Thoracic aorta (tissue), 2 donors: Measurements from ENCODE around the gene STEAP4. TPM values are rescaled to one million over a fixed set of nuclear protein-coding genes. Genes with fewer than 3 reads are reported as not detected.
"Not testable (repeated sequence)": the region's sequence is repeated elsewhere in the genome, so short reads cannot be mapped to it uniquely, and the experiment has no call there.

Source experiments
- ATAC-seq: fragments of 150-250 bp; one replicate; pipeline ENCODE4 v1.8.0; 2017; ENCODE audit warnings: low read depth; ENCODE audit not compliant: insufficient number of reproducible peaks, low FRiP score
- DNase-seq: peaks from one replicate; pipeline ENCODE4 v3.0.0-alpha.2; 2020; ENCODE audit warnings: low spot score
- H3K27ac ChIP-seq, 2 donors: fragments of 200-600 bp; sonication (generic); 1 replicate in 1 of 2; 2 replicates in 1 of 2; pipeline ENCODE4 v1.5.1; 2016; ENCODE audit warnings: mild to moderate bottlenecking in 2 of 2, moderate library complexity in 2 of 2
- H3K27me3 ChIP-seq: fragments of 200-600 bp; sonication (generic); replicated peaks from 2 replicates; pipeline ENCODE4 v1.6.0; 2016; ENCODE audit warnings: mild to moderate bottlenecking; ENCODE audit not compliant: insufficient read depth
- H3K36me3 ChIP-seq: fragments of 200-600 bp; sonication (generic); one replicate; pipeline ENCODE4 v1.5.1; 2016
- H3K4me1 ChIP-seq, 2 donors: fragments of 200-600 bp; sonication (generic); 1 replicate in 1 of 2; 2 replicates in 1 of 2; pipeline versions ENCODE4 v1.5.1 to v1.6.0; 2016; ENCODE audit warnings: low read depth in 2 of 2, mild to moderate bottlenecking in 1 of 2; ENCODE audit not compliant: control insufficient read depth in 1 of 2
- H3K4me3 ChIP-seq: fragments of 200-600 bp; sonication (generic); 2 replicates; pipeline ENCODE4 v1.5.1; 2016; ENCODE audit warnings: mild to moderate bottlenecking
- H3K9me3 ChIP-seq: fragments of 200-600 bp; sonication (generic); 2 replicates; pipeline ENCODE4 v1.5.1; 2016
- CTCF ChIP-seq: fragments of 200-600 bp; sonication (generic); IDR thresholded peaks from one replicate; pipeline ENCODE4 v1.5.1; 2019; ENCODE audit warnings: antibody characterized with exemption
- total RNA-seq, 2 donors: library from RNA; depleted of rRNA; stranded (reverse); fragments of >200 nt; gene quantifications; one replicate each; pipeline versions ENCODE4 v1.1.0 to v1.2.3, GENCODE V29; 2016

STEAP4 gene
- total RNA-seq, 2 donors from 2014 or later, result 127 to 286 TPM

GRCh38 chr7:88278881-88279280 is 27.8 kb downstream of the STEAP4 start:
- no peaks in the 10 kb centered on the region for H3K4me1 ChIP-seq
- H3K36me3 ChIP-seq, result no peaks in the 10 kb centered on the region
- no peak for DNase-seq
- no peaks in the 10 kb centered on the region for H3K9me3 ChIP-seq
- H3K4me3 ChIP-seq, result no peak overlapping the region
- no peak overlapping the region for H3K27ac ChIP-seq
- TF ChIP-seq CTCF, result no peak
- no peak for ATAC-seq
- no peaks in the 10 kb centered on the region for H3K27me3 ChIP-seq

DNA sequence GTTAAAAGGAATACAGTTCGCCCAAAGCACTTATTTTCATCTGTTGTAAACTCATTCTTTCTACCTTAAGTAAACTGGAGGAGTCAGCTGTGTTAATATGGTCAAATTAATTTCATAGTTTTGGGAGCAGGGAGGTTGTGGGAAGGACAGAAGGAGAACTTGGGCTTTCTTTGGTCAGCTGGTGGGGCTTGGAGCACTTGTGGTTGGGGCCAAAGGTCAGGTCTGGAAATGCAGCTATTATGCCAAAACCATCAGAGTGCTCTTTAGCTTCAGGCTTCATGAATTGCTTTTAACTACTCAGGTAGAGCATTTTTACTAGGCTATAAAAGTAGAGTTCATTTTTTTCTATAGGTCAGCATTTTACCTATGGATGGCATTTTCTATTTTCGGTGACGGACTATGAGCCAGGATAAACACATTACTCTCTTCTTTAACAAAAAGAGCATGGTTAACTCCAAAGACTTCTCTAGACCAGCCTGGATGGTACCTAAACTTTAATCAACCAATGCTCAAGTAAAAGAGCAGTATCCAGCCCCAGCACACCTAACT is 30.0 kb downstream of the STEAP4 start:
- no peaks in the 10 kb centered on the region for H3K4me1 ChIP-seq
- H3K9me3 ChIP-seq, result no peaks in the 10 kb centered on the region
- no peaks in the 10 kb centered on the region for H3K36me3 ChIP-seq
- H3K4me3 ChIP-seq, result no peak overlapping the region
- H3K27me3 ChIP-seq, result no peaks in the 10 kb centered on the region
- DNase-seq (no peak), ATAC-seq (no peak)
- no peak for TF ChIP-seq CTCF
- H3K27ac ChIP-seq, result no peak overlapping the region

GRCh38 chr7:88274856-88275255 is 31.8 kb downstream of the STEAP4 start:
- H3K36me3 ChIP-seq, H3K4me3 ChIP-seq, DNase-seq, H3K27ac ChIP-seq, ATAC-seq, H3K9me3 ChIP-seq, H3K27me3 ChIP-seq, H3K4me1 ChIP-seq: not testable (repeated sequence)

DNA sequence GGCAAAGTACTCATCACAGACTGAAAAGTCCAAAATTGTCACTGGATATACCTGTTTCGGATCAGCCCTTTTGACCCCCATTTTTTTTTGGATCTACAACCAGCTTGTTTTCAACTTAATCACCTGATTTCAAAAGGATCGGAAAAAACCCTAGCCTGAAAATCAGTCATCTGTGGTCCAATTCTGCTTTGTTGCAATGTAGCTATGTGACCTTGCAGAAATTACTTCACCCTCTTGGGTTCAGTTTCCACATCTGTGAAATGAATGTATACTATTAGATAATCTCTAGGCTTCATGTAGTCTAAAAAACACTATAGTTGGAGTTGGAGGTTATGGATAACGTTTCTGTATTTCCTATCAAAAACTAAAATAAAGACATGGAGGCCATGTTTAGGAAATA is 37.1 kb downstream of the STEAP4 start:
- H3K9me3 ChIP-seq, result no peaks in the 10 kb centered on the region
- no peak for TF ChIP-seq CTCF
- ATAC-seq, result no peak
- no peak for DNase-seq
- no peaks in the 10 kb centered on the region for H3K4me1 ChIP-seq
- no peaks in the 10 kb centered on the region for H3K27me3 ChIP-seq
- no peaks in the 10 kb centered on the region for H3K36me3 ChIP-seq
- no peak overlapping the region for H3K27ac ChIP-seq
- no peak overlapping the region for H3K4me3 ChIP-seq

DNA sequence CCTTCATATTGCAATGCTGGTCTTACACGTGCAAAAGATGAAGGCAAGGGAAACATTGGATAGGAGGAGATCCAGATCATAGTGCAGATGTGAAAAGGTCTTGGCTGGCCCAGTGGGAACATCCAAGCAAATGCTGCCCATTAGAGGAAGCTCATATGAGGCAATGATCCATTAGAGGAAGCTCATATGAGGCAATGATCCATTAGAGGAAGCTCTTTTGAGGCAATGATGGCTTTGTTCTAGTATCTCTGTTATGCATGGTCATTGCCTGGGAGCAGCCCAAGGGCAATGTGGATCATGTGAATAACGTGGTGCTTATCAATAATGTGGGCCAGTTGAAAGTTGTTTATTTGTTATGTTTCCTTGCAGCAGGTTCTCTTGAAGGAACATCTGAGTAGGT is 37.8 kb downstream of the STEAP4 start:
- H3K27ac ChIP-seq, result no peak overlapping the region
- H3K4me1 ChIP-seq, result no peaks in the 10 kb centered on the region
- H3K9me3 ChIP-seq, result no peaks in the 10 kb centered on the region
- no peak for ATAC-seq
- no peak for DNase-seq
- H3K27me3 ChIP-seq, result no peaks in the 10 kb centered on the region
- H3K36me3 ChIP-seq, result no peaks in the 10 kb centered on the region
- no peak for TF ChIP-seq CTCF
- no peak overlapping the region for H3K4me3 ChIP-seq

DNA sequence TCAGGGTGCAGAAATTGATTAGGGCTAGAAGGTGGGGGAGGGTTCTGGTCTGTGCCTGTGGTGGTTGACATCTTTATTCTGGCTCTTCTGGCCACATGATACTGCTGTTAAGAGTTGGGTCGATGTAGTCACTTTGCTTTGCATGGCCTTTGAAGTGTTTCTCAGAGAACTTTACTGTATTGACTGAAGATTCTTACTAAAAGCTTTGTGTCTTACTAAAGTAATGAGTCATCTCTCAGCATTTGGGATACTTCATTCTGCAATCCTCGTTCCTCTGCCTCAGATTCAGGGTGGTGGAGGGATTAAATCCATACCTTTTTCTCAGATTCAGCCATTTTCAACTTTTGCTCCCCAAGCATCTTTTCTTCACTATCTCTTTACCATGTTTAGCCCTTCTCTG is 38.6 kb downstream of the STEAP4 start:
- no peak for DNase-seq
- Histone ChIP-seq H3K9me3 (no peaks in the 10 kb centered on the region), H3K36me3 (no peaks in the 10 kb centered on the region), H3K27ac (no peak overlapping the region), H3K4me1 (no peaks in the 10 kb centered on the region), H3K4me3 (no peak overlapping the region), H3K27me3 (no peaks in the 10 kb centered on the region)
- ATAC-seq, result no peak
- no peak for TF ChIP-seq CTCF
